OCI-LY7 (cell line): ENCODE data around the gene WDR82.

Experiments used
- CTCF ChIP-seq: fragments of 200-600 bp; sonication (generic); conservative IDR thresholded peaks from 2 replicates; pipeline ENCODE4 v1.5.1; 2014; ENCODE audit warnings: mild to moderate bottlenecking, antibody characterized with exemption, low read length, moderate library complexity, mixed read lengths
- EZH2phosphoT487 ChIP-seq: fragments of 200-600 bp; sonication (generic); IDR thresholded peaks from 2 replicates; pipeline ENCODE4 v1.6.1; 2018; ENCODE audit warnings: low read depth, borderline replicate concordance, mild to moderate bottlenecking, mixed run types, antibody characterized with exemption, low read length, moderate library complexity, mixed read lengths

DNA sequence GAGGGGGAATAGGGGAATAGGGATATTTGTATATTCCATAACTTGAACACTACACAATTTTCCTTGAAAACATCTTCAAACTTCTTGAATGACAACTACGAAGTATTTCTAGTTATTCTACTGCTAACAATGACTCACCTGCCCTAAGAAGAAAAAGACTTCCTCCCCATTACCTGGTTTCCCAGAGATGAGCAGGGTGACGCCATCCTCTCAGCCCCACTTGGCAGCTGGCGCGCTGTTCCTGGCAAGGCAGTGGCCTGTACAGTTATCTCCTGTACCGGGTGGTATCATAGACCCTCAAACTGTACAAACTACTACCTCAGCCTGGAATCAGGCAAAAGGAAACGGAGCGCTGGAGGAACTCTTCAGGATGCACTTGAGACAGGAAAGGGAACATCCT is 10.4 kb downstream of the WDR82 start:
- TF ChIP-seq CTCF: no peak
- TF ChIP-seq EZH2phosphoT487: no peak
